KBM-7 (cell line): Measurements from ENCODE around the gene ABHD17A.
"Not testable (repeated sequence)": the region's sequence is repeated elsewhere in the genome, so short reads cannot be mapped to it uniquely, and the experiment has no call there.

Experiments used
- DNase-seq: peaks from one replicate; pipeline ENCODE4 v3.0.0-alpha.2; 2015
- in situ Hi-C: fragments of 300-500 bp; cut with MboI; formaldehyde crosslinking; loops from 2 replicates; pipeline ENCODE4 v1.14.3; 2020; ENCODE audit warnings: low sequenced_read_pairs, low pct_unique_long_range_greater_than_20kb, mixed read lengths

The ABHD17A gene

DNA sequence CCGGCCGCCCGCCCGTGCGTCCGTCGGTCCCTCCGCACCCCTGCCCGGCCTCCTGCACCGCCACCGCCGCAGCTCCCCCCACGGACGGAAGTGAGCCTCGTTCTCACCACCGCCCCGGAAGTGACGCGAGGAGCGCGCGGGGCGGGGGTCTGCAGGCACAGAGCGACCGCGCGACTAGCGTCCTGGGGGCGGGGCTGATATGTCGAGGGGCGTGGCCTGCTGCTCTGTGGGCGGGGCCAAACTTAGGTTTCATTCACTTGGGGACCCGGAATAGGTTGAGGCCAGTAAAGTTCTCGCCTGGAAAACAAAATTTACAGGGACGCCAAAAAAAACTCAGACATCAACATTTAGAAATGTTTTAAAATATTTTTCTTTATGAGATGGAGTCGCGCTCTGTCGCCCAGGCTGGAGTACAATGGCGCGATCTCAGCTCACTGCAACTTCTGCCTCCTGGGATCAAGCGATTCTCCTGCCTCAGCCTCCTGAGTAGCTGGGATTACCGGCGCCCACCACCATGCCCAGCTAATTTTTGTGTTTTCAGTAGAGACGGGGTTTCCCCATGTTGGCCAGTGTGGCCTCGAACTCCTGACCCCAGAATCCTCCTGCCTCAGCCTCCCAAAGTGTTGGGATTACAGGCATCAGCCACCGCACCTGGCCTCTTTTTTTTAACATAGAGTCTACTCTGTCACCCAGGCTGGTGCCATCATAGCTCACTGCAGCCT, at the start of gene ABHD17A:
TSS of gene ABHD17A (minus strand) at position 99 of the 722 bp plus-strand sequence. CDS start 3,930 bp downstream, outside the sequence.
- in situ Hi-C loops, result not testable (repeated sequence)
- peak; percentile 95 for DNase-seq

GRCh38 chr19:1933942-1934341, 48.6 kb upstream of the ABHD17A start:
- no peak for DNase-seq
- in situ Hi-C loops, result no loop called here

- peak; percentile 33 for DNase-seq
- in situ Hi-C loops, result no loop called here
Observed at GRCh38 chr19:1933244-1933643, 47.9 kb upstream of the ABHD17A start.

- DNase-seq, result no peak
- in situ Hi-C loops, result no loop called here
Observed at GRCh38 chr19:1932395-1932794, 47.1 kb upstream of the ABHD17A start.

DNA sequence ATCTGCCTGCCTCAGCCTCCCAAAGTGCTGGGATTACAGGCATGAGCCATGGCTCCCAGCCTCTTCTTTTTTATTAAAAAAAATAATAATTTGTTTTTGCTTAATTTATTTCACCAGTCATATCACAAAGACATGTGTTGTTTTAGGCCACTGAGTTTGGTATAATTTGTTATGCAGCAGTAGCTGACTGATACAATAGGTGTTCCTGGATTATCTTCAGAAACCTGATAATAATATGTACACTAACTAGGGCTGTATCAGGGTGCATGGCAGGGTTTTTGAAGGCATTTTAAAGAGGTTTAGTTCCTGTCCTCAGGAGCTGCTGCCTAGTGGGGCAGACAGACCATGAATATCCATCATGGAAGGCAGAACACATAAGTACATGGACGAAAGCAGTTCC, 46.1 kb upstream of the ABHD17A start:
- in situ Hi-C loops, result no loop called here
- no peak for DNase-seq

DNA sequence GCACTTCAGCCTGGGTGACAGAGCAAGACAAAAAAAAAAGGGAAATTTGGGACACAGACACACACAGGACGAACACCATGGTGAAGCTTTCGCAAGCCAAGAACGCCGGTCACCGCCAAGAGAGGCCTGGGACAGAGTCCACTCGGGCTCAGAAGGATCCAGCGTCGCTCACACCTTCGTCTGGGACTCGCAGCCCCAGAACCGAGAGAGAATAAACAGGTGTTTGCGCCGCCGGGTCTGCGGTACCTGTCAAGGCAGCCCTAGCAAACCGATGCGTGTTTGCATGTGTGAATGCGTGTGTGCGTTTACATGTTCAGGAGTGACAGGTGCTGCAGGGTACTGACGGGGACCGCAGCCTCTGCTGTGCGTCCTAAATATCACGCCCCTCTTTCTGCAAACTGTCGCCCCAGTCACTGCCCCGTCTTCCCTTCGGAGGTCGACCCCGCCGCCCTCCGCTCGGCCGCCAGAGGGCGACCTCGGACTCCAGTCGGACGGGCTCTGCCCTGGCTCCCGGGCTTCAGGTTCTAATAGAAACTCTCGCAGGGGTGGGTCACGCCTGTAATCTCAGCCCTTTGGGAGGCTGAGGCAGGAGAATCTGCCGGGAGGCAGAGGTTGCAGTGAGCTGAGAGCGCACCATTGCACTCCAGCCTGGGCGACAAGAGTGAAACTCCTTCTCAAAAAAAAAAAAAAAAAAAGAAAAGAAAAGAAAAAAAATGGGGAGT, 43.9 kb upstream of the ABHD17A start:
- DNase-seq, result peak; percentile 83
- in situ Hi-C loops, result no loop called here

DNA sequence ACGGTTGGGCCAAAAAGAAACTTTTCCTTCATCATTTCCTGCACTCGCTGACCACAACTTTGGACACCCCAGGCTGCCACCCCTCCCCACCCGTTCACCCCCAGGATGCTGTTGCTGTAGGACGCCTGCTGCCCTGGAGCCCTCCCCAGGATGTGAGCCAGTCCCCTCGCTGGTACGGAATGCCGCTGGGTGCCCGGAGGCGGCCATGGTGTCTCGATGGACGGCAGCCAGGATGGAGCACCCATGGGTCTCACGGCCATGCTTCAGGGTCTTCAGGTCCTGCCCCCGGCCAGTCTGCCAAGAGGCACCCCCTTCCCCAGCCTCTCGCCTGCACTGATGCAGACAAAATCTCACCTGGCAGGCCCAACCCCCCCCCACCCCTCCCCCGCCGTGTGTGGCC, 40.2 kb upstream of the ABHD17A start:
- no peak for DNase-seq
- in situ Hi-C loops, result no loop called here

DNA sequence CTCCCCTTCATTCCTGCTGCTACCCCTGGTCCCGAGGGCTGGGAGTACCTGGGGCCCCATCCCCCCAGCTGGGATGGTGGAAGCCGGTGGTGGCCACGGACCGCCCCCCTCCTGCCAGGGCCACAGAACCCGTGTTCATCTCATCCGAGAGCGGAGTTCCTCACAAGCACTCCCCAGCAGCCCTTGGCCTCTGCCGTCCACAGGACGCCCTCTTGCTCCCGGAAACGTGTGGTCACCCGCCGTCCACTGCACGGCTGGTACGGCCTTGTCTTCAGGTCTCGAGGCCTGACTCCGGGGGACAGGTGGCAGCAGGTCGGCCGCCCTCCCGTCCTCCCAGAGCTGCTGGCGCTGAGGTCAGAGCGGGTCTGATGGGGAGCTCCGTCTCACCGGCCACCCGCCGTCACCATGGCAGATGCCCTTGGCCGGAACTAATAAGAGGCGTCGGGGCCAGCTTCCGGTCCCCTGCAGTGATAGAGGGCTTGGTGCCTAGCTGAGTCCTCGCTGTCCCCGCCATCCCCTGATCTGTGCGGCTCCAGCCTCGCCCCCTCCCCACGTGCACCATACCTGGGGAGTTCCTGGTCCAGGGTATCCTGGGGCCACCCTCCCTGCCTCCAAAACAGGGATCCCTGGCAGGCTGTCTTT, 39.1 kb upstream of the ABHD17A start:
- DNase-seq, result no peak
- in situ Hi-C loops, result no loop called here

- in situ Hi-C loops, result no loop called here
- no peak for DNase-seq
Observed at GRCh38 chr19:1923319-1923718, 38.0 kb upstream of the ABHD17A start.

DNA sequence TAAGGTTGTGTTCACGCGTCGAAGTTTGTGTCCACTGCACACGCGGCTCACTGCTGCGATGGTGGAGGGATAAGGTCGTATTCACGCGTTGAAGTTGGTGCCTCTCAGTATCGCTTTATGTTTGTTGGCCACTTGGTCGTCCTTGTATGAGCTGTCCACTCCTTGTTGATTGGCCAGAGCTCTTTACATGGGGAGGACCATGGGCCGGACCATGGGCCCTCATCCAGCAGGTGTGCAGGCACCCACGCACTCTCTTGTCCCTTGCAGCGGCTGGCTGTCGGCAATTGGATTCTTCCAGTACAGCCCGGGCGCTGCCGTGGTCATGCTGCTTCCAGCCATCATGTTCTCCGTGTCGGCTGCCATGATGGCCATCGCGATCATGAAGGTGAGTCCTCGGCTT, 37.5 kb upstream of the ABHD17A start:
- no peak for DNase-seq
- in situ Hi-C loops, result no loop called here

DNA sequence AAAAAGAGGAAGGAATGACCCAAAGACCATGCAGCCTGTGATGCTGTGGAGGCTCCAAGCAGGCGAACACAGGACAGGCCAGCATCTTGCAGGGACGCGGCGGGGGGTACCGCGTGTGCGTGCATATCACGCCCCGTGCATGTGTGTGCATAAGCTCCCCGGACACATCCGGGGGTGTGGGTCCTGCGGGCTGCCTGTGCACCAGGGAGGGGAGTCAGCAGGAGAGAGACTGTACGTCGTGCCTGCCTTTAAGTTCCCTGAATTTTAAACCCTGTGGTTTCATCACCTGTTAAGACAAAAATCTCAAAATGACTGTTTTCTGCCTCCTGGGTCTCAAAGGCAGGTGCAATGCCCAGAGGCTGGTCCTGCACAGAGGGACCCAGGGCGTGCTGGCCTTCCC, 36.5 kb upstream of the ABHD17A start:
- in situ Hi-C loops, result no loop called here

GRCh38 chr19:1921326-1921725, 36.0 kb upstream of the ABHD17A start:
- in situ Hi-C loops, result no loop called here
- DNase-seq, result no peak

More for the DNA sequence above, 36.5 kb upstream of the ABHD17A start:
- DNase-seq, result no peak

DNA sequence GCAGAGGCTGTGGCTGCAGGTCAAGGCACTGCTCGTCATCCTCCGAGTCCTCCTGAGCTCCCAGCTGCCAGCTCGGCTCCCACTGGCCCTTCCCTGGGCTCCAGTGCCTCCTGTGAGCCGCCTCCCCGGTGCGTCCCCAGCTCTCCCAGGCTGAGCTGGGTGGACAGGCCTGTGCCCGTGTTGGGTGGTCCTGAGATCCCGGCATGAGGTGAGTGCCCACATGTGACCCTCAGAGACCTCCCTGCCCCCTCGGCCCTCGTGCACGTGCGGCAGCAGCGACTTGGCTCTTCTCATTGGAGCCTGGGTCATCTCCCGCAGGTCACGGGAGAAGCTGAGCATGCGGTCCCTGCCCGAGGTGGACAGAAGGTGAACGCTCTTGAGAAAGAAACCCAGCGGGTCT, 35.3 kb upstream of the ABHD17A start:
- no peak for DNase-seq
- in situ Hi-C loops, result no loop called here

GRCh38 chr19:1918975-1919374, 33.7 kb upstream of the ABHD17A start:
- in situ Hi-C loops, result no loop called here

DNA sequence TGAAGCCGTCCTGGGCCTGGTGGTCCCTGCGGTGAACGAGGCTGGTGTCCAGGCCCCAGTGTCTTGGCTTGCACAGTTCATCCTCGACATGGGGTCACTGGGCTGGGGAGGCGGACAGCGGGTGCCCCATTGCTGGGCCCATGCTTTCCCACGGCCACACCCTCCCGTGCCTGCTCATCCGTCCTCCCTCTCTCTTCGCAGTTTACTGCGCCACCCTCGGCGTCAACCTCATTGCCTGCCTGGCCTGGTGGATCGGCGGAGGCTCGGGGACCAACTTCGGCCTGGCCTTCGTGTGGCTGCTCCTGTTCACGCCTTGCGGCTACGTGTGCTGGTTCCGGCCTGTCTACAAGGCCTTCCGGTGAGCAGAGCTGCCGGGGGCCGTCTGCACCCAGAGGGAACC, 32.6 kb upstream of the ABHD17A start:
- no peak for DNase-seq
- in situ Hi-C loops, result no loop called here

More at GRCh38 chr19:1918975-1919374, 33.7 kb upstream of the ABHD17A start:
- DNase-seq, result no peak

- in situ Hi-C loops, result no loop called here
- peak; percentile 65 for DNase-seq
Observed at GRCh38 chr19:1917146-1917545, 31.9 kb upstream of the ABHD17A start.

- DNase-seq, result no peak
- in situ Hi-C loops, result no loop called here
Observed at GRCh38 chr19:1914826-1915341, 29.6 kb upstream of the ABHD17A start.

GRCh38 chr19:1913781-1914577, 28.7 kb upstream of the ABHD17A start:
- in situ Hi-C loops, result no loop called here
- no peak for DNase-seq

- no peak for DNase-seq
- in situ Hi-C loops, result no loop called here
Observed at GRCh38 chr19:1912760-1913505, 27.6 kb upstream of the ABHD17A start.
